ENCODE measurements around the gene ANKFN1.

DNA sequence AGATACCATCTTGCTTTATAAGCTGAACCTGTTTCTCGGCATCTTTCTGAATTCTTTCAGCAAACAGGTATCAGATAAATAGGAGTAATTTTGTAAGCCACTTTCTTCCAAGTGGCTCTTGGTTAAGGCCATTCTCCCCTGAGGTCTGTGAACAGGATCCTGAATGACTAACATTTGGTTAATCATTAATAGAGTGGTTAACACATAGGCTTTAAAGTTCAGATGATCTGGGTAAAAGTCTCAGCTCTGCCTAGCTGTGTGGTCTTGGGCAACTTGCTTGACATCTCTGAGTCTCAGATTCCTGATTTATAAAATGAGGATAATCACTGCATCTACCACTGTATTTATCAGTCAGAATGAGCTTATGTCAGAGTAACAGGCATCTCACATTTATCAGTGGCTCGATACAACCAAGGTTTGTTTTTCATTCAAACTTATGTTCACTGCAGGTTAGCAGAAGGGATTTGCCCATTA, 44.4 kb upstream of the ANKFN1 start:
- TF ChIP-seq CTCF (IDR thresholded peaks at IDR 0.05; ENCODE audit: insufficient read depth, low read length, poor library complexity, severe bottlenecking) (no peak), EZH2phosphoT487 (conservative IDR thresholded peaks at IDR 0.05; ENCODE audit: low read length) (no peak)

Data from SU-DHL-6 (cell line).